Trophoblast cell (in vitro differentiated cells and primary cell): ENCODE measurements around the gene FAM241B.

Experiments used
- DNase-seq, 2 donors: peaks; one replicate each; pipeline ENCODE4 v3.0.0-alpha.2; 2016
- H2AFZ ChIP-seq: 2 replicates; pipeline ENCODE4 v1.6.1; 2013; ENCODE audit warnings: low read length, moderate library complexity, mild to moderate bottlenecking; ENCODE audit not compliant: insufficient read depth, poor library complexity
- H2AK5ac ChIP-seq: 2 replicates; pipeline ENCODE4 v1.6.1; 2013; ENCODE audit warnings: mild to moderate bottlenecking, low read length
- H2BK120ac ChIP-seq: 2 replicates; pipeline ENCODE4 v1.6.1; 2013; ENCODE audit warnings: low read length, mild to moderate bottlenecking, moderate library complexity; ENCODE audit not compliant: insufficient read depth, poor library complexity
- H2BK12ac ChIP-seq: 2 replicates; pipeline ENCODE4 v1.6.1; 2013; ENCODE audit warnings: mild to moderate bottlenecking, low read length, moderate library complexity
- H2BK5ac ChIP-seq: 2 replicates; pipeline ENCODE4 v1.6.1; 2013; ENCODE audit warnings: low read length, low read depth, moderate library complexity, mild to moderate bottlenecking; ENCODE audit not compliant: poor library complexity
- H3K14ac ChIP-seq: 2 replicates; pipeline ENCODE4 v1.6.1; 2013; ENCODE audit warnings: mild to moderate bottlenecking, low read length
- H3K18ac ChIP-seq: 2 replicates; pipeline ENCODE4 v1.6.1; 2013; ENCODE audit warnings: mild to moderate bottlenecking, low read length
- H3K23ac ChIP-seq: 2 replicates; pipeline ENCODE4 v1.6.1; 2013; ENCODE audit warnings: low read length
- H3K27ac ChIP-seq: 2 replicates; pipeline ENCODE4 v1.5.1; 2013; ENCODE audit warnings: low read depth, mild to moderate bottlenecking, inconsistent platforms, low read length, moderate library complexity
- H3K27me3 ChIP-seq: 2 replicates; pipeline ENCODE4 v1.6.1; 2013; ENCODE audit warnings: inconsistent platforms, mild to moderate bottlenecking, low read length, moderate library complexity; ENCODE audit not compliant: insufficient read depth
- H3K36me3 ChIP-seq, 2 experiments: 1 replicate in 1 of 2; 2 replicates in 1 of 2; pipeline ENCODE4 v1.6.1; 2013; ENCODE audit warnings: low read length in 2 of 2, mild to moderate bottlenecking in 2 of 2, moderate library complexity in 1 of 2; ENCODE audit not compliant: insufficient read depth in 2 of 2, control insufficient read depth in 1 of 2
- H3K4ac ChIP-seq: 2 replicates; pipeline ENCODE4 v1.6.1; 2013; ENCODE audit warnings: low read depth, mild to moderate bottlenecking, low read length, moderate library complexity
- H3K4me1 ChIP-seq, 2 experiments: 1 replicate in 1 of 2; 2 replicates in 1 of 2; pipeline ENCODE4 v1.6.1; 2013; ENCODE audit warnings: low read length in 2 of 2, mild to moderate bottlenecking in 2 of 2, moderate library complexity in 1 of 2; ENCODE audit not compliant: insufficient read depth in 2 of 2, control insufficient read depth in 1 of 2
- H3K4me2 ChIP-seq: 2 replicates; pipeline ENCODE4 v1.6.1; 2013; ENCODE audit warnings: inconsistent platforms, mild to moderate bottlenecking, low read length, moderate library complexity
- H3K4me3 ChIP-seq: 2 replicates; pipeline ENCODE4 v1.5.1; 2013; ENCODE audit warnings: mild to moderate bottlenecking, low read depth, low read length, inconsistent platforms
- H3K79me1 ChIP-seq: one replicate; pipeline ENCODE4 v1.6.1; 2013; ENCODE audit warnings: low read length
- H3K79me2 ChIP-seq: 2 replicates; pipeline ENCODE4 v1.6.1; 2013; ENCODE audit warnings: low read length, mild to moderate bottlenecking; ENCODE audit not compliant: control insufficient read depth, insufficient read depth, poor library complexity
- H3K9ac ChIP-seq: 2 replicates; pipeline ENCODE4 v1.6.1; 2013; ENCODE audit warnings: mild to moderate bottlenecking, low read length
- H3K9me3 ChIP-seq: 2 replicates; pipeline ENCODE4 v1.6.1; 2013; ENCODE audit warnings: low read depth, mild to moderate bottlenecking, control low read depth, inconsistent platforms, low read length; ENCODE audit not compliant: insufficient read depth
- H4K12ac ChIP-seq: 2 replicates; pipeline ENCODE4 v1.6.1; 2013; ENCODE audit warnings: low read depth, mild to moderate bottlenecking, low read length, moderate library complexity
- H4K8ac ChIP-seq: 2 replicates; pipeline ENCODE4 v1.6.1; 2013; ENCODE audit warnings: low read depth, mild to moderate bottlenecking, low read length, moderate library complexity
- H4K91ac ChIP-seq: one replicate; pipeline ENCODE4 v1.6.1; 2013; ENCODE audit warnings: low read depth, mild to moderate bottlenecking, low read length, moderate library complexity
- WGBS: extraction: QIAGEN DNeasy Blood & Tissue Kit; methylation state at CpG from one replicate; pipeline ENCODE4 v1.1.7; 2013; ENCODE audit warnings: missing lambda C conversion rate; ENCODE audit not compliant: insufficient read length, insufficient coverage; ENCODE audit errors: extremely low coverage; 5-methylcytosine and 5-hydroxymethylcytosine counted together

The FAM241B gene

GRCh38 chr10:69588358-69588757 is 41.7 kb upstream of the FAM241B start:
- no peak overlapping the region for H4K12ac ChIP-seq
- no peak overlapping the region for H3K23ac ChIP-seq
- no peak overlapping the region for H2BK5ac ChIP-seq
- no CpG with 5 or more reads among the region's 3 CpGs for WGBS
- no peak for DNase-seq
- H2BK12ac ChIP-seq = no peak overlapping the region
- H3K14ac ChIP-seq = no peak overlapping the region
- no peak overlapping the region for H2BK120ac ChIP-seq
- no peak overlapping the region for H3K4me2 ChIP-seq
- no peak overlapping the region for H2AK5ac ChIP-seq
- no peaks in the 10 kb centered on the region for H3K79me2 ChIP-seq
- H3K27me3 ChIP-seq = peaks cover 6% of the 10 kb centered on the region
- peaks cover 0 to 3% of the 10 kb centered on the region in 2 experiments for H3K4me1 ChIP-seq
- no peak overlapping the region for H3K27ac ChIP-seq
- no peak overlapping the region for H3K9ac ChIP-seq
- H3K4ac ChIP-seq = no peak overlapping the region
- no peak overlapping the region for H3K4me3 ChIP-seq
- no peak overlapping the region for H4K8ac ChIP-seq
- H3K36me3 ChIP-seq = no peaks in the 10 kb centered on the region
- H3K79me1 ChIP-seq = no peaks in the 10 kb centered on the region
- H3K9me3 ChIP-seq = no peaks in the 10 kb centered on the region
- H2AFZ ChIP-seq = no peak overlapping the region
- H3K18ac ChIP-seq = no peak overlapping the region
- H4K91ac ChIP-seq = no peak overlapping the region

- no peaks in the 10 kb centered on the region for H3K79me2 ChIP-seq
- H3K27me3 ChIP-seq = no peaks in the 10 kb centered on the region
- H2BK12ac ChIP-seq = no peak overlapping the region
- H2BK5ac ChIP-seq = no peak overlapping the region
- no peak overlapping the region for H2AK5ac ChIP-seq
- no peak overlapping the region for H2BK120ac ChIP-seq
- no peaks in the 10 kb centered on the region for H3K4me1 ChIP-seq
- H3K36me3 ChIP-seq = no peaks in the 10 kb centered on the region
- H4K8ac ChIP-seq = no peak overlapping the region
- H3K14ac ChIP-seq = no peak overlapping the region
- H4K12ac ChIP-seq = no peak overlapping the region
- no peak overlapping the region for H3K18ac ChIP-seq
- H2AFZ ChIP-seq = no peak overlapping the region
- H3K9ac ChIP-seq = no peak overlapping the region
- WGBS = no CpG with 5 or more reads among the region's 5 CpGs
- peak overlapping the region; percentile 90 for H3K23ac ChIP-seq
- H3K4me2 ChIP-seq = no peak overlapping the region
- H3K4ac ChIP-seq = no peak overlapping the region
- no peaks in the 10 kb centered on the region for H3K79me1 ChIP-seq
- H3K27ac ChIP-seq = no peak overlapping the region
- no peak for DNase-seq
- H3K9me3 ChIP-seq = peaks cover 2% of the 10 kb centered on the region
- no peak overlapping the region for H4K91ac ChIP-seq
- H3K4me3 ChIP-seq = no peak overlapping the region
Measured at GRCh38 chr10:69600761-69601330, 29.2 kb upstream of the FAM241B start.

GRCh38 chr10:69609077-69609476 is 21.0 kb upstream of the FAM241B start:
- no CpG with 5 or more reads among the region's 1 CpG for WGBS
- no peak overlapping the region for H4K12ac ChIP-seq
- H3K79me1 ChIP-seq = no peaks in the 10 kb centered on the region
- H3K4ac ChIP-seq = no peak overlapping the region
- H3K18ac ChIP-seq = no peak overlapping the region
- H3K9ac ChIP-seq = no peak overlapping the region
- H2BK5ac ChIP-seq = no peak overlapping the region
- H3K4me2 ChIP-seq = no peak overlapping the region
- no peak overlapping the region for H3K27ac ChIP-seq
- no peaks in the 10 kb centered on the region for H3K4me1 ChIP-seq
- no peak overlapping the region for H3K23ac ChIP-seq
- H3K27me3 ChIP-seq = no peaks in the 10 kb centered on the region
- H4K8ac ChIP-seq = no peak overlapping the region
- no peak overlapping the region for H4K91ac ChIP-seq
- H3K4me3 ChIP-seq = no peak overlapping the region
- no peak overlapping the region for H2BK120ac ChIP-seq
- H3K36me3 ChIP-seq = no peaks in the 10 kb centered on the region
- H3K79me2 ChIP-seq = no peaks in the 10 kb centered on the region
- H2AFZ ChIP-seq = no peak overlapping the region
- DNase-seq = no peak
- H2AK5ac ChIP-seq = no peak overlapping the region
- H3K14ac ChIP-seq = no peak overlapping the region
- no peaks in the 10 kb centered on the region for H3K9me3 ChIP-seq
- H2BK12ac ChIP-seq = no peak overlapping the region

GRCh38 chr10:69612760-69613159 is 17.3 kb upstream of the FAM241B start:
- H3K23ac ChIP-seq = no peak overlapping the region
- H4K91ac ChIP-seq = no peak overlapping the region
- no peak overlapping the region for H3K14ac ChIP-seq
- no peak overlapping the region for H3K27ac ChIP-seq
- no peaks in the 10 kb centered on the region for H3K79me1 ChIP-seq
- no peaks in the 10 kb centered on the region for H3K9me3 ChIP-seq
- H3K4me1 ChIP-seq = no peaks in the 10 kb centered on the region
- H3K79me2 ChIP-seq = no peaks in the 10 kb centered on the region
- H2AK5ac ChIP-seq = no peak overlapping the region
- no peak overlapping the region for H2BK120ac ChIP-seq
- DNase-seq = no peak
- H2BK5ac ChIP-seq = no peak overlapping the region
- no peak overlapping the region for H4K12ac ChIP-seq
- no peak overlapping the region for H2AFZ ChIP-seq
- no peak overlapping the region for H4K8ac ChIP-seq
- no peak overlapping the region for H2BK12ac ChIP-seq
- H3K4me3 ChIP-seq = no peak overlapping the region
- no peak overlapping the region for H3K4ac ChIP-seq
- no peaks in the 10 kb centered on the region for H3K27me3 ChIP-seq
- H3K18ac ChIP-seq = no peak overlapping the region
- H3K36me3 ChIP-seq = no peaks in the 10 kb centered on the region
- H3K9ac ChIP-seq = no peak overlapping the region
- H3K4me2 ChIP-seq = no peak overlapping the region
